Left lung (tissue), 10 donors: Measurements from ENCODE around the gene PHF2. TPM values are rescaled to one million over a fixed set of nuclear protein-coding genes. Genes with fewer than 3 reads are reported as not detected.

ENCODE experiments used
- ATAC-seq: fragments of 200-7000 bp; cut with Tn5 transposase; one replicate; pipeline ENCODE4 v1.9.1; 2020; ENCODE audit warnings: moderate library complexity
- DNase-seq, 4 donors: peaks; one replicate each; pipeline ENCODE4 v3.0.0-alpha.2; 2013 to 2020
- H3K27ac ChIP-seq, 2 donors: fragments of 200-600 bp; sonication (generic) in 1 of 2; one replicate each; pipeline versions ENCODE4 v1.5.0 to v1.8.0; 2020 to 2021
- H3K27me3 ChIP-seq, 2 donors: fragments of 200-600 bp; sonication (generic) in 1 of 2; one replicate each; pipeline versions ENCODE4 v1.5.0 to v1.8.0; 2020 to 2021
- H3K36me3 ChIP-seq, 2 donors: fragments of 200-600 bp; sonication (generic) in 1 of 2; one replicate each; pipeline versions ENCODE4 v1.5.0 to v1.8.0; 2020 to 2021
- H3K4me1 ChIP-seq, 2 donors: fragments of 200-600 bp; one replicate each; pipeline ENCODE4 v1.8.0; 2021
- H3K4me3 ChIP-seq, 2 donors: fragments of 200-600 bp; sonication (generic) in 1 of 2; one replicate each; pipeline versions ENCODE4 v1.5.0 to v1.8.0; 2020 to 2021; ENCODE audit warnings: mild to moderate bottlenecking in 1 of 2
- H3K9me3 ChIP-seq, 2 donors: fragments of 200-600 bp; sonication (generic) in 1 of 2; one replicate each; pipeline versions ENCODE4 v1.5.0 to v1.8.0; 2020 to 2021
- intact Hi-C, 2 donors: fragments of 100-400 bp; cut with DNase I; formaldehyde crosslinking; loops; one replicate each; pipeline versions ENCODE4 v1.11.2 to v1.14.2; 2022
- polyA plus RNA-seq, 6 donors: library from polyadenylated mRNA; unstranded; fragments of 120-200 nt; gene quantifications; one replicate each; pipeline ENCODE4 v1.2.1, GENCODE V29; 2013; ENCODE audit not compliant: insufficient read length in 6 of 6
- total RNA-seq, 2 donors: library from RNA; stranded (reverse); fragmentation: NEBNext Ultra II Directional; extraction: Animal tissue kit (Norgen Biotek cat#: 25700); gene quantifications; one replicate each; pipeline ENCODE4 v1.2.1, GENCODE V29; 2021
- TF ChIP-seq, protein P1 (sequence below), 2 donors: fragments of 200-600 bp; sonication (generic) in 1 of 2; IDR thresholded peaks; one replicate each; pipeline versions ENCODE4 v1.5.0 to v1.8.0; 2021; ENCODE audit warnings: antibody characterized with exemption in 2 of 2
- donor health status: DM: no; HTN: yes; CAD: no.
- donor health status: DM: no; HTN: no; CAD: no.

The PHF2 gene
- total and polyA plus RNA-seq, 8 donors, result 29.1 to 53.7 (median 42.3) TPM

DNA sequence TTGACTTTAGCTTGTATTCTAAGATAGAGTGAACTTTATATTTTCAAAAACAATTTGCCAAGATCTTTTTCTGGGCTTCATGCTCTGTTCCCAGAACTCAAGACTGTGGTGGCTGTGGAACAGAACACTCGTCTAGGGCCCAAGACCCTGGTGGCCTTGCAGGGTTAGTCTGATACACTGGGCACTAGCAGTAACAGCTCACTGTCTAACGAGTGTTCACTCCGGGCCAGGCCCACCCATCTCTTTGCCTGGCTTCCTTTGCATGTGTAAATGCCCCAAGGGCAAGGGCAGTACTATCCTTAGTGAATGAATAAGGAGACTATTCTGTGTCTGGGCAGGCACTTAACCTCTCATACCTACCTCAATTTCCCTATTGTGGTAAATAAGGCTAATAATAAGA lies 47.4 kb downstream of the PHF2 start:
- intact Hi-C loops, result no loop called here
- TF ChIP-seq, protein P1, sequence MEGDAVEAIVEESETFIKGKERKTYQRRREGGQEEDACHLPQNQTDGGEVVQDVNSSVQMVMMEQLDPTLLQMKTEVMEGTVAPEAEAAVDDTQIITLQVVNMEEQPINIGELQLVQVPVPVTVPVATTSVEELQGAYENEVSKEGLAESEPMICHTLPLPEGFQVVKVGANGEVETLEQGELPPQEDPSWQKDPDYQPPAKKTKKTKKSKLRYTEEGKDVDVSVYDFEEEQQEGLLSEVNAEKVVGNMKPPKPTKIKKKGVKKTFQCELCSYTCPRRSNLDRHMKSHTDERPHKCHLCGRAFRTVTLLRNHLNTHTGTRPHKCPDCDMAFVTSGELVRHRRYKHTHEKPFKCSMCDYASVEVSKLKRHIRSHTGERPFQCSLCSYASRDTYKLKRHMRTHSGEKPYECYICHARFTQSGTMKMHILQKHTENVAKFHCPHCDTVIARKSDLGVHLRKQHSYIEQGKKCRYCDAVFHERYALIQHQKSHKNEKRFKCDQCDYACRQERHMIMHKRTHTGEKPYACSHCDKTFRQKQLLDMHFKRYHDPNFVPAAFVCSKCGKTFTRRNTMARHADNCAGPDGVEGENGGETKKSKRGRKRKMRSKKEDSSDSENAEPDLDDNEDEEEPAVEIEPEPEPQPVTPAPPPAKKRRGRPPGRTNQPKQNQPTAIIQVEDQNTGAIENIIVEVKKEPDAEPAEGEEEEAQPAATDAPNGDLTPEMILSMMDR (IDR thresholded peaks at IDR 0.05), result no peak

GRCh38 chr9:93624431-93624834 lies 48.0 kb downstream of the PHF2 start:
- intact Hi-C loops, result no loop called here
- Histone ChIP-seq H3K27ac (no peak overlapping the region), H3K9me3 (peaks cover 0 to 14% of the 10 kb centered on the region in 2 donors), H3K36me3 (no peaks in the 10 kb centered on the region), H3K4me3 (no peak overlapping the region), H3K4me1 (peaks cover 0 to 7% of the 10 kb centered on the region in 2 donors), H3K27me3 (no peaks in the 10 kb centered on the region)
- no peak for ATAC-seq
- TF ChIP-seq, protein P1 (IDR thresholded peaks at IDR 0.05), result no peak
- no peak for DNase-seq

More for the DNA sequence above, 47.4 kb downstream of the PHF2 start:
- ATAC-seq (no peak), DNase-seq (no peak)
- H3K4me3 ChIP-seq, result no peak overlapping the region
- H3K36me3 ChIP-seq, result no peaks in the 10 kb centered on the region
- no peak overlapping the region for H3K27ac ChIP-seq
- peaks cover 0 to 7% of the 10 kb centered on the region in 2 donors for H3K4me1 ChIP-seq
- H3K27me3 ChIP-seq, result no peaks in the 10 kb centered on the region
- peaks cover 0 to 14% of the 10 kb centered on the region in 2 donors for H3K9me3 ChIP-seq

GRCh38 chr9:93624977-93625376 lies 48.6 kb downstream of the PHF2 start:
- Histone ChIP-seq H3K27me3 (no peaks in the 10 kb centered on the region), H3K4me3 (no peak overlapping the region), H3K4me1 (peaks cover 0 to 6% of the 10 kb centered on the region in 2 donors), H3K27ac (no peak overlapping the region), H3K9me3 (peaks cover 0 to 14% of the 10 kb centered on the region in 2 donors), H3K36me3 (peaks cover 0 to 5% of the 10 kb centered on the region in 2 donors)
- DNase-seq (no peak), ATAC-seq (no peak)
- TF ChIP-seq, protein P1 (IDR thresholded peaks at IDR 0.05), result no peak
- intact Hi-C loops, result no loop called here

- Histone ChIP-seq H3K4me1 (no peaks in the 10 kb centered on the region), H3K27me3 (no peaks in the 10 kb centered on the region), H3K36me3 (peaks cover 0 to 54% of the 10 kb centered on the region in 2 donors), H3K27ac (no peak overlapping the region), H3K4me3 (no peak overlapping the region), H3K9me3 (peaks cover 0 to 14% of the 10 kb centered on the region in 2 donors)
- ATAC-seq, result no peak
- TF ChIP-seq, protein P1 (IDR thresholded peaks at IDR 0.05), result no peak
- intact Hi-C loops, result no loop called here
- DNase-seq, result no peak
Measured at GRCh38 chr9:93629920-93630319, 53.5 kb downstream of the PHF2 start.

- Histone ChIP-seq H3K4me3 (no peak overlapping the region), H3K27me3 (no peaks in the 10 kb centered on the region), H3K9me3 (peaks cover 0 to 14% of the 10 kb centered on the region in 2 donors), H3K27ac (no peak overlapping the region), H3K36me3 (peaks cover 0 to 63% of the 10 kb centered on the region in 2 donors), H3K4me1 (no peaks in the 10 kb centered on the region)
- no peak for ATAC-seq
- TF ChIP-seq, protein P1 (IDR thresholded peaks at IDR 0.05), result no peak
- DNase-seq, result no peak
- intact Hi-C loops, result no loop called here
Measured at GRCh38 chr9:93630806-93631411, 54.5 kb downstream of the PHF2 start.
